H1 (cell line): Measurements from ENCODE around the gene PRUNE1. TPM values are rescaled to one million over a fixed set of nuclear protein-coding genes. Genes with fewer than 3 reads are reported as not detected.

Experiments
- CTCF ChIA-PET: fragments of 300-600 bp; sonication (Branson Sonifier 250); formaldehyde crosslinking; loops from one replicate; lab custom pipeline; 2021; ENCODE audit not compliant: partially characterized antibody; lab: Charles Lee
- POLR2A ChIA-PET: fragments of 300-600 bp; sonication (Branson Sonifier 250); formaldehyde crosslinking; loops from one replicate; lab custom pipeline; 2021; ENCODE audit warnings: inconsistent platforms; ENCODE audit not compliant: partially characterized antibody; lab: Charles Lee
- DNase-seq, 2 experiments: peaks; one replicate each; pipeline versions ENCODE4 v3.0.0 to v3.0.0-alpha.2; 2010 to 2022; ENCODE audit warnings: low spot score in 2 of 2, low read depth in 1 of 2, mixed read lengths in 1 of 2
- FAIRE-seq: peaks from 2 replicates; lab custom pipeline; 2011; peaks lifted over from hg19 to GRCh38; lab: Jason Lieb, UNC
- H2AFZ ChIP-seq: 2 replicates; pipeline ENCODE4 v1.8.1; 2012; ENCODE audit warnings: low read length, inconsistent platforms
- H2AK5ac ChIP-seq: 2 replicates; pipeline ENCODE4 v1.6.1; 2013; ENCODE audit warnings: low read depth, low read length
- H2BK120ac ChIP-seq: replicated peaks from 2 replicates; pipeline ENCODE3; 2013; ENCODE audit warnings: low read depth, low read length, inconsistent platforms
- H2BK12ac ChIP-seq: 2 replicates; pipeline ENCODE4 v1.6.1; 2013; ENCODE audit warnings: low read depth, low read length
- H2BK15ac ChIP-seq: 2 replicates; pipeline ENCODE4 v1.6.1; 2013; ENCODE audit warnings: low read length
- H2BK20ac ChIP-seq: 2 replicates; pipeline ENCODE4 v1.6.1; 2013; ENCODE audit warnings: low read length
- H2BK5ac ChIP-seq: 2 replicates; pipeline ENCODE4 v1.6.1; 2013; ENCODE audit warnings: low read depth, low read length
- H3K14ac ChIP-seq: 2 replicates; pipeline ENCODE4 v1.6.1; 2013; ENCODE audit warnings: inconsistent platforms; ENCODE audit not compliant: insufficient read length
- H3K18ac ChIP-seq: 2 replicates; pipeline ENCODE4 v1.6.1; 2013; ENCODE audit warnings: low read length; ENCODE audit errors: extremely low read depth
- H3K23ac ChIP-seq: 2 replicates; pipeline ENCODE4 v1.6.1; 2013; ENCODE audit warnings: inconsistent platforms; ENCODE audit not compliant: insufficient read length
- H3K23me2 ChIP-seq: 2 replicates; pipeline ENCODE4 v1.6.1; 2013; ENCODE audit warnings: low read depth, low read length
- H3K27ac ChIP-seq: 2 replicates; pipeline ENCODE4 v1.6.1; 2011; ENCODE audit warnings: low read depth, low read length, inconsistent platforms
- H3K27me3 ChIP-seq, 4 experiments: replicated peaks in 1 of 4; 1 replicate in 1 of 4; 2 replicates in 3 of 4; pipeline versions ENCODE4 v1.6.1 to v1.8.1; 2011 to 2013; ENCODE audit warnings: low read length in 3 of 4, mild to moderate bottlenecking in 3 of 4, inconsistent platforms in 2 of 4, mixed read lengths in 2 of 4, moderate library complexity in 1 of 4; ENCODE audit not compliant: control insufficient read depth in 3 of 4, insufficient read depth in 3 of 4; ENCODE audit errors: extremely low read depth in 1 of 4
- H3K36me3 ChIP-seq, 4 experiments: 2 replicates each; pipeline versions ENCODE4 v1.6.1 to v1.8.1; 2011 to 2013; ENCODE audit warnings: mild to moderate bottlenecking in 4 of 4, low read length in 3 of 4, moderate library complexity in 2 of 4, control low read depth in 1 of 4, inconsistent platforms in 1 of 4; ENCODE audit not compliant: insufficient read depth in 4 of 4, control insufficient read depth in 2 of 4
- H3K4ac ChIP-seq: replicated peaks from 2 replicates; pipeline ENCODE3; 2013; ENCODE audit warnings: low read length, low read depth, mixed read lengths, inconsistent platforms; ENCODE audit not compliant: insufficient read length
- H3K4me1 ChIP-seq, 4 experiments: replicated peaks in 1 of 4; 1 replicate in 1 of 4; 2 replicates in 3 of 4; pipeline versions ENCODE4 v1.6.1 to v1.8.1; 2011 to 2013; ENCODE audit warnings: low read length in 3 of 4, inconsistent platforms in 2 of 4, mixed read lengths in 1 of 4; ENCODE audit not compliant: insufficient read depth in 4 of 4, control insufficient read depth in 3 of 4
- H3K4me2 ChIP-seq, 2 experiments: 2 replicates each; pipeline versions ENCODE4 v1.6.1 to v1.8.1; 2011 to 2013; ENCODE audit warnings: low read depth in 2 of 2, low read length in 2 of 2, control low read depth in 1 of 2, inconsistent platforms in 1 of 2, mild to moderate bottlenecking in 1 of 2; ENCODE audit not compliant: insufficient read depth in 1 of 2
- H3K4me3 ChIP-seq, 4 experiments: fragments of 200-600, 300-600 bp in 1 of 4; sonication (generic), shearing (Covaris generic), sonication (Bioruptor Twin) in 1 of 4; 2 replicates each; pipeline versions ENCODE4 v1.5.1 to v1.8.1; 2011 to 2016; ENCODE audit warnings: low read length in 4 of 4, low read depth in 3 of 4, control low read depth in 2 of 4, inconsistent platforms in 2 of 4, mild to moderate bottlenecking in 2 of 4, mixed read lengths in 1 of 4, moderate library complexity in 1 of 4; ENCODE audit not compliant: insufficient read depth in 2 of 4; ENCODE audit errors: extremely low read depth in 1 of 4
- H3K56ac ChIP-seq: replicated peaks from 2 replicates; pipeline ENCODE3; 2013; ENCODE audit warnings: low read depth, mild to moderate bottlenecking, mixed read lengths, low read length, inconsistent platforms; ENCODE audit not compliant: insufficient read length
- H3K79me1 ChIP-seq: 2 replicates; pipeline ENCODE4 v1.6.1; 2013; ENCODE audit warnings: low read depth, low read length, control low read depth
- H3K79me2 ChIP-seq, 2 experiments: 2 replicates each; pipeline versions ENCODE4 v1.6.1 to v1.8.1; 2012 to 2013; ENCODE audit warnings: low read length in 2 of 2, mild to moderate bottlenecking in 2 of 2, inconsistent platforms in 1 of 2; ENCODE audit not compliant: insufficient read depth in 2 of 2, control insufficient read depth in 1 of 2
- H3K9ac ChIP-seq, 4 experiments: replicated peaks in 1 of 4; 1 replicate in 1 of 4; 2 replicates in 3 of 4; pipeline versions ENCODE4 v1.6.1 to v1.8.1; 2011 to 2013; ENCODE audit warnings: low read depth in 3 of 4, low read length in 3 of 4, control low read depth in 2 of 4, mild to moderate bottlenecking in 2 of 4, moderate library complexity in 2 of 4, inconsistent platforms in 1 of 4; ENCODE audit errors: extremely low read depth in 1 of 4
- H3K9me3 ChIP-seq, 2 experiments: 2 replicates each; pipeline versions ENCODE4 v1.6.1 to v1.8.1; 2012 to 2013; ENCODE audit warnings: mild to moderate bottlenecking in 2 of 2, moderate library complexity in 2 of 2, control low read depth in 1 of 2, inconsistent platforms in 1 of 2, low read depth in 1 of 2, low read length in 1 of 2, mixed read lengths in 1 of 2; ENCODE audit not compliant: insufficient read depth in 2 of 2
- H4K20me1 ChIP-seq, 2 experiments: replicated peaks in 1 of 2; 2 replicates each; pipeline versions ENCODE3 to v1.8.1; 2011 to 2013; ENCODE audit warnings: inconsistent platforms in 2 of 2, low read length in 2 of 2, mild to moderate bottlenecking in 1 of 2; ENCODE audit not compliant: insufficient read depth in 2 of 2, control insufficient read depth in 1 of 2
- H4K5ac ChIP-seq: 2 replicates; pipeline ENCODE4 v1.6.1; 2013; ENCODE audit warnings: low read length, low read depth, mixed read lengths, inconsistent platforms; ENCODE audit not compliant: insufficient read length
- H4K8ac ChIP-seq: 2 replicates; pipeline ENCODE4 v1.8.0; 2013; ENCODE audit warnings: mild to moderate bottlenecking, moderate library complexity, low read length, inconsistent platforms; ENCODE audit not compliant: insufficient read depth; ENCODE audit errors: extremely low read depth
- H4K91ac ChIP-seq: replicated peaks from 2 replicates; pipeline ENCODE3; 2013; ENCODE audit warnings: low read length, mixed read lengths, inconsistent platforms; ENCODE audit not compliant: insufficient read length
- BCL11A ChIP-seq, 2 experiments: IDR thresholded peaks; one replicate each; pipeline ENCODE4 v1.6.1; 2011; ENCODE audit warnings: low read depth in 2 of 2, low read length in 2 of 2, mild to moderate bottlenecking in 2 of 2
- SP2 ChIP-seq: IDR thresholded peaks from 2 replicates; pipeline ENCODE4 v1.6.1; 2012; ENCODE audit warnings: mild to moderate bottlenecking, low read length, inconsistent platforms
- SP4 ChIP-seq: IDR thresholded peaks from 2 replicates; pipeline ENCODE4 v1.6.1; 2012; ENCODE audit warnings: low read length, inconsistent platforms
- SRF ChIP-seq: IDR thresholded peaks from 2 replicates; pipeline ENCODE4 v1.6.1; 2011; ENCODE audit warnings: mild to moderate bottlenecking, low read depth, low read length, moderate library complexity
- WGBS, 2 experiments: shearing (Covaris generic) in 1 of 2; methylation state at CpG; one replicate each; pipeline versions ENCODE4 v1.1.6 to v1.1.7; 2013 to 2015; ENCODE audit warnings: low lambda C conversion rate in 2 of 2, mixed read lengths in 2 of 2, inconsistent platforms in 1 of 2, low coverage in 1 of 2, missing lambda C conversion rate in 1 of 2; ENCODE audit not compliant: insufficient replicate concordance in 2 of 2, insufficient coverage in 1 of 2, insufficient read length in 1 of 2; ENCODE audit errors: extremely low coverage in 1 of 2, missing lambda C conversion rate in 1 of 2; 5-methylcytosine and 5-hydroxymethylcytosine counted together
- polyA plus RNA-seq, 7 experiments: library from polyadenylated mRNA; depleted of rRNA in 3 of 7; stranded (reverse) in 5 of 7; unstranded in 2 of 7; fragments of >200 nt in 5 of 7; fragments of 200-250 nt in 2 of 7; gene quantifications; 1 replicate in 5 of 7; 2 replicates in 1 of 7; 4 replicates in 1 of 7; pipeline versions ENCODE4 v1.2.1 to v1.2.3, GENCODE V29; 2011 to 2013; ENCODE audit warnings: missing spikeins in 2 of 7, mixed read lengths in 2 of 7
- total RNA-seq: library from RNA; stranded (reverse); fragmentation: NEBNext Ultra II Directional; extraction: Animal tissue kit (Norgen Biotek cat#: 25700); gene quantifications from 2 replicates; pipeline ENCODE4 v1.2.1, GENCODE V29; 2021

PRUNE1 gene
- total and polyA plus RNA-seq, 2 of the 8 experiments (the other 6 are each of a cell fraction or from before 2014, with no cell fraction given) = 32.8 to 54.2 TPM

- H3K23ac ChIP-seq = no peak overlapping the region
- H4K5ac ChIP-seq = no peak overlapping the region
- ChIA-PET CTCF (interaction anchor here (0.5 to 1.4 kb wide), 5 partner anchors 10 to 297 kb away, joined by 3 to 8 read pairs (median 3); no protein-coding TSS in a partner anchor), POLR2A (interaction anchor here (0.7 to 1.3 kb wide), 3 partner anchors 31 to 576 kb away, joined by 3 read pairs; no protein-coding TSS in a partner anchor)
- no peak overlapping the region for H2BK20ac ChIP-seq
- WGBS, 2 experiments = 91% methylated on average over 4 of the region's 4 CpGs; no CpG with 5 or more reads in 1 of the 2 experiments
- H2BK5ac ChIP-seq = no peak overlapping the region
- peaks cover 0 to 5% of the 10 kb centered on the region in 2 experiments; a peak in 2 of 4 replicates for H3K79me2 ChIP-seq
- no peak overlapping the region for H4K8ac ChIP-seq
- no peaks in the 10 kb centered on the region for H4K20me1 ChIP-seq
- H3K18ac ChIP-seq = no peak overlapping the region
- no peak overlapping the region for H3K56ac ChIP-seq
- no peak overlapping the region for H2AFZ ChIP-seq
- no peak overlapping the region for H2AK5ac ChIP-seq
- H2BK12ac ChIP-seq = no peak overlapping the region
- no peak overlapping the region for H4K91ac ChIP-seq
- peaks cover 4% of the 10 kb centered on the region for H3K23me2 ChIP-seq
- no peak overlapping the region for H3K4me2 ChIP-seq
- no peak overlapping the region for H3K27ac ChIP-seq
- H3K4ac ChIP-seq = no peak overlapping the region
- H3K4me1 ChIP-seq = peaks cover 5 to 9% (median 6%) of the 10 kb centered on the region in 4 experiments; a peak in 6 of 7 replicates
- no peak overlapping the region for H2BK120ac ChIP-seq
- no peak for DNase-seq
- H2BK15ac ChIP-seq = no peak overlapping the region
- H3K36me3 ChIP-seq = no peaks in the 10 kb centered on the region
- H3K9ac ChIP-seq = no peak overlapping the region
- H3K14ac ChIP-seq = no peak overlapping the region
- H3K9me3 ChIP-seq = no peaks in the 10 kb centered on the region
- H3K79me1 ChIP-seq = no peaks in the 10 kb centered on the region
- no peak overlapping the region for H3K4me3 ChIP-seq
- no peaks in the 10 kb centered on the region for H3K27me3 ChIP-seq
- FAIRE-seq = no peak
- TF ChIP-seq BCL11A (IDR thresholded peaks at IDR 0.05; ENCODE audit: low read depth in 2 of 2, low read length in 2 of 2) (no peak), SP2 (no peak), SP4 (no peak), SRF (no peak)
Observed at GRCh38 chr1:151011154-151011850, 3.1 kb downstream of the PRUNE1 start.
